ENCODE results near the gene PLSCR3.

Gene PLSCR3

GRCh38 chr17:7407485-7408251 is 13.3 kb upstream of the PLSCR3 start, which contains the start of gene NLGN2:
Gene NLGN2, plus strand, starts transcription at chr17:7407845. Its CDS starts 411 bp downstream, at chr17:7408256.
- no peak for TF ChIP-seq CTCF (IDR thresholded peaks at IDR 0.05; ENCODE audit: low read depth, low read length, missing control alignments)
- no peak for DNase-seq (ENCODE audit: extremely low read depth, low read depth)
- H3K4me3 ChIP-seq (replicated peaks; ENCODE audit: low read depth, low read length), result no peak within 1 kb of the TSS

- TF ChIP-seq CTCF (IDR thresholded peaks at IDR 0.05; ENCODE audit: low read depth, low read length, missing control alignments), result no peak
- DNase-seq (ENCODE audit: extremely low read depth, low read depth), result no peak
- H3K4me3 ChIP-seq (replicated peaks; ENCODE audit: low read depth, low read length), result no peak overlapping the region
Measured at GRCh38 chr17:7407082-7407481, 12.8 kb upstream of the PLSCR3 start.

GRCh38 chr17:7406235-7406825 is 12.0 kb upstream of the PLSCR3 start:
- peak overlapping the region; percentile 65 for H3K4me3 ChIP-seq (replicated peaks; ENCODE audit: low read depth, low read length)
- no peak for TF ChIP-seq CTCF (IDR thresholded peaks at IDR 0.05; ENCODE audit: low read depth, low read length, missing control alignments)
- no peak for DNase-seq (ENCODE audit: extremely low read depth, low read depth)

- no peak for TF ChIP-seq CTCF (IDR thresholded peaks at IDR 0.05; ENCODE audit: low read depth, low read length, missing control alignments)
- DNase-seq (ENCODE audit: extremely low read depth, low read depth), result no peak
- H3K4me3 ChIP-seq (replicated peaks; ENCODE audit: low read depth, low read length), result peak overlapping the region; percentile 65
Measured at GRCh38 chr17:7405350-7406234, 11.3 kb upstream of the PLSCR3 start.

- DNase-seq (ENCODE audit: extremely low read depth, low read depth), result no peak
- H3K4me3 ChIP-seq (replicated peaks; ENCODE audit: low read depth, low read length), result peak overlapping the region; percentile 65
- no peak for TF ChIP-seq CTCF (IDR thresholded peaks at IDR 0.05; ENCODE audit: low read depth, low read length, missing control alignments)
Measured at GRCh38 chr17:7404737-7405349, 10.5 kb upstream of the PLSCR3 start.

- peak; percentile 96 for DNase-seq (ENCODE audit: extremely low read depth, low read depth)
- H3K4me3 ChIP-seq (replicated peaks; ENCODE audit: low read depth, low read length), result peak within 1 kb of the TSS; percentile 65
- TF ChIP-seq CTCF (IDR thresholded peaks at IDR 0.05; ENCODE audit: low read depth, low read length, missing control alignments), result no peak
Measured at GRCh38 chr17:7403977-7404736, 9.8 kb upstream of the PLSCR3 start, which contains the start of gene TMEM256. Gene TMEM256, minus strand, starts transcription at chr17:7404097. Its CDS starts 13 bp downstream, at chr17:7404084.

Data from HFF-Myc (cell line).